ENCODE results near the gene MKNK1. TPM values are rescaled to one million over a fixed set of nuclear protein-coding genes. Genes with fewer than 3 reads are reported as not detected.

MKNK1 gene
- total RNA-seq, 2 donors from 2014 or later = 35.5 to 37.5 TPM

DNA sequence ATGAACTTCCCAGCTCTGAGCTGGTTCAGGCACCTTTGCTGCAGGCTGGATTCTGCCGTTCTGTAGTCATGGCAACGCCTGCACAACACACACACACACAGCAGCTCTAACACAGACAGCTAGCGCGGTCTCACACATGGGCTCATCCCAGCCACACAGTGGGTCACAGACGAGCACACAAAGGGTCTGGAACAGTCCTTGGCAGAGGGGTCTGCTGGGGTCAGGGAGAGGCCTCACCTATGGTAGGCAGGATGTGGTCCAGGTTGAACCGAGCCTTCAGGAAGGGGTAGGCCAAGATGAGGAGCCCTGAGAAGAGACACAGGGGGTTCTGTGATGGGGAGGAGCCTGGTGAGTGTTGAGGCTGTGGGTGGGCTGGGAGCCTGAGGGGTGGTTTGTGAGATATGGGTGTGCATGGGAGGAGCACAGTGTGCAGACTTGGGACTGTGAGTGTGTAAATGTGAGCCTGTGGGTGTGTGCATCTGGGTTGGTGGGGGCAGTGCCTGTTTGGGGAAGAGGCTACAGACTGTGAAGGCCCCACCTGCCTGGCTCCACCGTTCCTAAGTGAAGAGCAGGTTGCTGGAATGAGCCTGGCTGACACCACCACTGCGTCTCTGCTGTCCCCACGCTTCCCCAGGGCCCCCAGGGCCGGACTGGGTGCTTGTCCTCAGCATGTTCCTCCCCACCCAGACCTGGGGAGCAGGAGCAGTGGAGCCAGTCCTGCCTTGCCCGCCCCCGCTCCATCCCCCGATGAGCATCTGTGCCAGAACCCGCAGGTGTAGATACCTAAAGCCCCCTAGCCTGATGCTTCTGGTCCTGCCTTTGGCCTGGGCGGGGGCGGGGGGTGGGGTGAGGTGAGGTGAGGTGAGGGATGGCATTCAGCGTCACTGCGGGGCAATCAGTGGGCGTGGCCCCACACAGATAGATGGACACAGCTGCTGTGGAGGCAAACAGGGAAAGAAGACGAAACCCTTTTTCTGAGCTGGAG lies 54.1 kb downstream of the MKNK1 start:
- Mint-ChIP-seq H3K9me3 (no peaks in the 10 kb centered on the region), H3K36me3 (ENCODE audit: insufficient read depth in 2 of 2) (no peaks in the 10 kb centered on the region), H3K27ac (no peak overlapping the region), H3K4me1 (ENCODE audit: low read depth) (peaks cover 8% of the 10 kb centered on the region), H3K4me3 (no peak overlapping the region), H3K27me3 (ENCODE audit: low read depth) (peaks cover 22% of the 10 kb centered on the region)
- ATAC-seq (replicated peaks in 1 of 2) = peak; percentile 63
- no peak for DNase-seq

DNA sequence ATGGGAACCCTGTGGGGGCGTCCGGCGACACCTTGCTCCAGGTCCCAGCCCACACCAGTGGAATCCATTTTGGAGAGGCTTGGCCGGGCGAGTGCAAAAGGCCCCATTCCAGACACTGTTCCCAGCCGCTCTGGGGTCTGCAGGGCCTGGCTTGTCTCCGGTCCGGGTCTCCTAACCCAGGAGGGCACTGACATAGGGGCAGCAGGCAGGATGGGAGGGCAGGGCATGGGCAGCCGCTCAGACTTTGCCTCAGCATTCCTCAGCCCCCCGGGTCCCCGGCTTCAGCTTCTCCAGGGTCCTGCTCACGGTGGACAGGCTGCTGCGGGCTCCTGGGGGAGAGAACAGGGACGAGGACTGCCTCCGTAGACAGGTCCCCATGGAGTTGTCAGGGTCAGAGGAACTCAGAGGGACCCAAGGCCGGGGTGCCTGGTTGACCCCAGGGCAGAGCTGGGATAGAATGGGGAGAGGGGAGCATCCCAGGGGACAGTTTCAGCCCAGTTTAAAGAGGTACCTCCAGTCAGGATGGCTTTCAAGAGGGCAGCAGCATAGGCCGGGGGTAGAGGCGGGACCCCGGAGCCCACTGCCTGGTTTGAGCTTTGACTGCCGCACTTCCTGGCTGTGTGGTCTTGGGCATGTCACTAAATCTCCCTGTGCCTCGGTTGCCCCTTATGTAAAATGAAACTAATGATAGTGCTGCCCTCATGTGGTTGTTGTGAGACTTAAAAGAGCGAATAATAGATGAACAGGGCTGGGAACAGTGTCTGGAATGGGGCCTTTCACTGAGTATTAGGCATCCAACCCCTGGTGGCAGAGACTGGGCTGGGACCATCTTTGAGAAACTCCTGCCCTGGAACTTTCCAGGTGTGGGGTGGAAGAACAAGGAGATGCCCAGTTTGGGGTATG lies 56.3 kb downstream of the MKNK1 start:
- Mint-ChIP-seq H3K9me3 (no peaks in the 10 kb centered on the region), H3K4me3 (no peak overlapping the region), H3K4me1 (ENCODE audit: low read depth) (peaks cover 8% of the 10 kb centered on the region), H3K27ac (no peak overlapping the region), H3K27me3 (ENCODE audit: low read depth) (peaks cover 40% of the 10 kb centered on the region), H3K36me3 (ENCODE audit: insufficient read depth in 2 of 2) (no peaks in the 10 kb centered on the region)
- no peak for DNase-seq
- ATAC-seq (replicated peaks in 1 of 2) = peak in 1 of 2 donors; percentile 46

DNA sequence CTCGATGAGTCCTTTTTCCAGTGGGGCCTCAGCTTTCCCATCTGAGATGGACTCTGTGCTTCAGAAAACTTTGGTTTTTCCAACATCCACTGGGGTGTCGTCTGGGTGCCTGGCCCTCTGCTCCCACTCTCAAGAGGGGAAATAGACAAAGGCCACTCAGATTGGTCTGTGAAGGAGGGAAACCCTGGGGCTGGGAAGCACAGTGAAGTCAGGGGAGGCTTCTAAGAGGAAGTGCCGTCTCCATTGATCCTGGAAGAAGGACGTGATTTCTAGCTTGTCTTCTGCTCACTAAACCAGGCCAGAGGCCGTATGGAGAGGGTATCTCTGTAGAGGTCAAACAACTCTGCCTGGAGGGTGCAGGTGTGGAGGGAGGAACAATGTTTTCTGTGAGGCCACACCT lies 57.9 kb downstream of the MKNK1 start:
- H3K9me3 Mint-ChIP-seq = no peaks in the 10 kb centered on the region
- no peak for DNase-seq
- H3K36me3 Mint-ChIP-seq (ENCODE audit: insufficient read depth in 2 of 2) = no peaks in the 10 kb centered on the region
- H3K27ac Mint-ChIP-seq = no peak overlapping the region
- no peak for ATAC-seq (replicated peaks in 1 of 2)
- peaks cover 8% of the 10 kb centered on the region for H3K4me1 Mint-ChIP-seq (ENCODE audit: low read depth)
- peaks cover 50% of the 10 kb centered on the region for H3K27me3 Mint-ChIP-seq (ENCODE audit: low read depth)
- H3K4me3 Mint-ChIP-seq = no peak overlapping the region

DNA sequence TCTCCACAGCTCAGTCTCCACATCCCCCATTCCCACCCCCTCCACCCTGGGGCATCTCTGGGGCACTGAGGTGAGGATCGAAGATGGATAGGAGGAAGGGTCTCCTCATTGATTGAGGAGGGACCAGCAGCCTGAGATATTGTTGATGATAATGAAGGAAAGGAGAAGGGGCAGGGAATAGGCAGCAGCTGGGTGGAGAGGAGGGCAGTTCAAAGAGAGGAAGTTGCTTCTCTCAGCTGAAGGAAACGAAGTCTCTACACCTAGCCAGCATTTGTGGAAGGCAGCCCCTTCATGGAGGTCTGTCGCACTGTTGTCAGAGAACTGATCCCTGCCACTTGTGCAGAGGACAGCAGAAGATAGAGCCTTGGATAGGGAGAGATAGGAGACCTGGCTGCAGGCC lies 58.3 kb downstream of the MKNK1 start:
- DNase-seq (no peak), ATAC-seq (replicated peaks in 1 of 2) (no peak)
- Mint-ChIP-seq H3K9me3 (no peaks in the 10 kb centered on the region), H3K36me3 (ENCODE audit: insufficient read depth in 2 of 2) (no peaks in the 10 kb centered on the region), H3K4me1 (ENCODE audit: low read depth) (peaks cover 8% of the 10 kb centered on the region), H3K27ac (no peak overlapping the region), H3K27me3 (ENCODE audit: low read depth) (peaks cover 50% of the 10 kb centered on the region), H3K4me3 (no peak overlapping the region)

DNA sequence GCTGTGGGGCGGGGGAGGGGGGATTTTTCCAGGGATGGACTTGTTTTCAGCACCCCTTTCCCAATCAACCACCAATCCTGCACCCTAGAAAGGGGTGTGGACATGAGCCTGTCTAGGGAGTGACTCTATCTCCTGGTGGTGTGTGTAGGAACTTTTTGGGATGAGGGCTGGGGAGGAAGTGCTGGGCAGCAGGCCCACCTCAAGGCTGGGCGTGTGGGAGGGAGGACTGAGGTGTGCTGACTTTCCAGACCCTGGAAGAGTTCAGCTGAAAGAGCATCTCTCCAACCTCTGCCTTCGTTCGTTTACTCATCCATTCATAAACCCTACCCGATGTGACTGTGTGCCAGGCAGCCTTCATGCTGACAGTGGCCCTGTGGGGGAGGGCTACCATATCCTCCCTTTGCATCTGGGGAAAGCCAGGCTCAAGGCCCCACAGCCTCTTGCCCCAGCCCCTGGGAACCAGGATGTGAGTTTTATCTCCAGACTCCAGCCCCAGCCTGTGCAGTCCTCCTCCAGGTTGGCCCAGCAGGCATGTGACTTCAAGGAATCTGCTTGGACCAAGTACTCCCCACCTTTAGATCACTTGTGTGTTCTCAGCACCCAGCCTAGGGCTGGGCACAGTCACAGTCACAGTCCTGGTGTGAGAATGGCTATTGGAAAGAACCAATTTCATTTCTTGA lies 59.4 kb downstream of the MKNK1 start:
- Mint-ChIP-seq H3K4me3 (no peak overlapping the region), H3K27me3 (ENCODE audit: low read depth) (peaks cover 50% of the 10 kb centered on the region), H3K27ac (no peak overlapping the region), H3K9me3 (no peaks in the 10 kb centered on the region), H3K4me1 (ENCODE audit: low read depth) (peaks cover 6% of the 10 kb centered on the region), H3K36me3 (ENCODE audit: insufficient read depth in 2 of 2) (no peaks in the 10 kb centered on the region)
- ATAC-seq (replicated peaks in 1 of 2) (no peak), DNase-seq (no peak)

DNA sequence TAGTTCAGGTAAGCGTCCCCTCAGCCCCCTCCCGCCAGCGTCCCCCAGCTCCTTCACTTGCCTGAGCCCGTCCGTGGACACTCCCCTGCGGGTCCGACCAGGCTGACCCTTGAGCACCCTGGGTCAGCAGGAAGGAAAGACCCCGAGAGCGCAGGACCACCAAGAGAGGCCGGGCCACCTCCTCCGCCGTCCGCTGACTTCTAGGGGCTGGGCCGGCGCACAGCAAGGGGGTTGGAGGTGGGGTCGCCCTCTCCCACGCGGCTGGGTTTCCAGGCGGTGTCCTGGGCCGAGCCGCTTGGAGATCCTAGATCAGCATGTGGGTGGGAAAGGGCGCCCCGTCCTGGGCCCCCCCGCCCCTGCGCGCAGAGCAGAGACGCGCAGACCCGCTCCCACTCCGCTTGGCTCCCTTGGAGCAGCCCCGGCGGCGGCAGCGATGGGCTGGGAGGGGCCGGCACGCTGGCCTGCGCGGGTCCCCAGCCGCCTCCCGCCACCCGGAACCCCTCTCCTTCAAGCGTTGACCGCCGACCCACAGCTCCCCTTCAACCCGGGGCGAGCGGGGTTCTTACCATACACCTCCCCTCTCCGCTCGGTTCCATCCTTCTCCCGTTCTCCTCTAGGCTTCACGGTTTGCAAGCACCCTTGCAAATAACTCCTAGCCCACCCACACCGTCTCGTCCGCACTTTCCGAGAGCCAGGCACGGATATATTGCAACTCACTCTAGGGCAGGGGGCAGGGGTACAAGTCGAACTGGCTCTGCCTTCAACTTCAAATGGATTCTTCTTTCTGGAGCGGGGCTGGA lies 60.1 kb downstream of the MKNK1 start:
- Mint-ChIP-seq H3K27me3 (ENCODE audit: low read depth) (peaks cover 50% of the 10 kb centered on the region), H3K4me3 (no peak overlapping the region), H3K9me3 (no peaks in the 10 kb centered on the region), H3K36me3 (ENCODE audit: insufficient read depth in 2 of 2) (no peaks in the 10 kb centered on the region), H3K27ac (no peak overlapping the region), H3K4me1 (ENCODE audit: low read depth) (no peaks in the 10 kb centered on the region)
- DNase-seq (no peak), ATAC-seq (replicated peaks in 1 of 2) (no peak)

DNA sequence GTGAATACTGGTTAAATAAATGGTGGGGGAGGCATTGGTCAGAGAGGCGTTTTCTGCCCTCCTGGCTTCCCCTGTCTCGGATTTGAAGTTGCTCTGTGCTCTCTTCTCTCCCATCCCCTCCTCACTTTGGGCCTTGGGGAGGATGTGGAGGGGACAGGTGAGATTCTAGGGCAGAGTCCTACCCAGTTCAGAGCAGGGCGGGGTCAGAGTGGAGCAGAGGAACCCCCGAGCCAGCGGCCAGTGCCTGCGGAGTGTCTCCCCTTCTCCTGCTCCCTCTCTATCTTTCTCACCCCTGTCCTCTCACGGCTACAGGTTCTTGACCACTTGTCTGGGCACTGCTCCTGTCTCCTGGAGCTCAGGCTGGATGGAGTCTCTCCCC lies 60.7 kb downstream of the MKNK1 start:
- H3K4me1 Mint-ChIP-seq (ENCODE audit: low read depth) = no peaks in the 10 kb centered on the region
- H3K4me3 Mint-ChIP-seq = no peak overlapping the region
- DNase-seq (no peak), ATAC-seq (replicated peaks in 1 of 2) (no peak)
- H3K27ac Mint-ChIP-seq = no peak overlapping the region
- peaks cover 55% of the 10 kb centered on the region for H3K27me3 Mint-ChIP-seq (ENCODE audit: low read depth)
- no peaks in the 10 kb centered on the region for H3K9me3 Mint-ChIP-seq
- no peaks in the 10 kb centered on the region for H3K36me3 Mint-ChIP-seq (ENCODE audit: insufficient read depth in 2 of 2)

DNA sequence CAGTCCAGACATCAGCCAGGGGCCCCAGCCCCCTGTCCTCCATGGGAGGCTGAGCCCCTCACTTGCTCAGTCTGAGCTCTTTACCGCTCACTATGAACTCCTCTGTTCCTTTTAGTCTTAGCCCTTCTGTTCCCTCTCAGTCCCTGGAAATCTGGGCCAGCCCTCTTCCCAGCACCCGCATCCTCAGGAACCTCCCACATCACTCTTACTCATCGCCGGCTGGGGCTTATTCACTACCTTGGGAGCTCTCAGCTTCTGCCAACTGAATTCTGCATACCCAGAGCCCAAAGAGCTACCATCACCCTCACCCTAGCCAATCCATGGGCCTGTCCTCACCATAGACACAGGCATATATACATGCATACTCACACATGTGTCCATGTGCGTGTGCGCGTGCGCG lies 64.1 kb downstream of the MKNK1 start:
- H3K9me3 Mint-ChIP-seq = no peaks in the 10 kb centered on the region
- no peaks in the 10 kb centered on the region for H3K4me1 Mint-ChIP-seq (ENCODE audit: low read depth)
- DNase-seq = no peak
- no peaks in the 10 kb centered on the region for H3K36me3 Mint-ChIP-seq (ENCODE audit: insufficient read depth in 2 of 2)
- no peak overlapping the region for H3K27ac Mint-ChIP-seq
- ATAC-seq (replicated peaks in 1 of 2) = no peak
- no peak overlapping the region for H3K4me3 Mint-ChIP-seq
- peaks cover 51% of the 10 kb centered on the region for H3K27me3 Mint-ChIP-seq (ENCODE audit: low read depth)

DNA sequence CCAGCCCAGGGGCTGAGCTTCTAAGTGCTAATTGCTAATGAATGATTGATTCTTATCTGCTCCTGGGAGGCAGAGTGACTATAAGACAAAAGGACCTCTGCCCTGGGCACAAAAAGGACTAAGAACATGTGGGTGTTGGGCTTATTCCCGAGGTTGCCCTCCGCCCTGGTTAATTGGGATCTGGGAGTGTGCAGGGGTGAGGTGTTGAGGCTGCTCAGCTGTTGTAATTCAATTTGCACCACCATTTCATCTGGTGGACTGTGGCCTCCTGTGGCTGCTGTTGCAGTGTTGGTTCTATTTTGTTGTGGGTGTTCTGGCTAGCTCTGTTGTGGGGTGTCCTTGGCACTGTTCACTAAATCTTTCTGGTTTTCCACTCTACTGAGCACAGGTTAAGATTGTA lies 65.9 kb downstream of the MKNK1 start:
- Mint-ChIP-seq H3K4me1 (ENCODE audit: low read depth) (peaks cover 5% of the 10 kb centered on the region), H3K27me3 (ENCODE audit: low read depth) (peaks cover 52% of the 10 kb centered on the region), H3K27ac (no peak overlapping the region), H3K9me3 (no peaks in the 10 kb centered on the region), H3K36me3 (ENCODE audit: insufficient read depth in 2 of 2) (no peaks in the 10 kb centered on the region), H3K4me3 (no peak overlapping the region)
- ATAC-seq (replicated peaks in 1 of 2) (no peak), DNase-seq (no peak)

DNA sequence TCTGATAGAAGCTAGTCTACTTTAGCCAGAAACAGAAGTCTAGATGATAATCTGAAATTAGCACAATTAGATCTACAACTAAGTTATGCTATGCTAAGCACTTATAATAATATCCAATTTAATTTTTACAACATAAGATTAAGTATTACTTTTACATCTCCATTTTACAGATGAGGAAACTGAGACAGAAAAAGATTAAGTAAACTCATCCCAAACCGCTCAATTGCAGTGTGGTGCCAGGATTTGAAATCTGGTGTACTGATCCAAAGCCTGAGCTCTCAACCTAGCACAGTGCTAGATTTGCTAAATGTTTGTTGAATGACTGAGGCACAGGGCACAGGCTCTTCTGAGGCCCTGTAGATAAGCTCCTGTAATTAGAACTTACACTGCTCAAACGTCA lies 66.4 kb downstream of the MKNK1 start:
- ATAC-seq (replicated peaks in 1 of 2) = no peak
- no peak overlapping the region for H3K4me3 Mint-ChIP-seq
- no peak overlapping the region for H3K27ac Mint-ChIP-seq

DNA sequence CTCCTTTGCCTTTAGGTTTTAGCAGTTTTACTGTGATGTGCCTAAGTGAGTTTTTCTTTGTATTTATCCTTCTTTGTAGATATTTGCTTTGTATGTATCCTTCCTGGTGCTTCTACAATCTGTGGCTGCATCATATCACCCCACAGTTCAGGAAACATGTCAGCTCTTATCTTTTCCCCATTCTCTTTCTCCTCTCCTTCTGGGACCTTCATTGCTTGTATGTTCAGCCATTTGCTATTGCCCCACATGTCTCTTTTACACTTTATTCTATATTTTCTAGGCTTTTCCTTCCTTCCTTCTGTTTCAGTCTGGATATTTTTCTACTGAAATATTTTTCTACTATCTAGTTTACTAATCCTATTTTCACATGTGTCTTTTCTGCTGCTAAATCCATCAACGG lies 67.5 kb downstream of the MKNK1 start:
- Mint-ChIP-seq H3K4me1 (ENCODE audit: low read depth) (peaks cover 14% of the 10 kb centered on the region), H3K9me3 (no peaks in the 10 kb centered on the region), H3K4me3 (no peak overlapping the region), H3K27ac (no peak overlapping the region), H3K27me3 (ENCODE audit: low read depth) (peaks cover 38% of the 10 kb centered on the region), H3K36me3 (ENCODE audit: insufficient read depth in 2 of 2) (no peaks in the 10 kb centered on the region)
- no peak for ATAC-seq (replicated peaks in 1 of 2)
- DNase-seq = no peak

More for the DNA sequence above, 66.4 kb downstream of the MKNK1 start:
- Mint-ChIP-seq H3K27me3 (ENCODE audit: low read depth) (peaks cover 47% of the 10 kb centered on the region), H3K36me3 (ENCODE audit: insufficient read depth in 2 of 2) (no peaks in the 10 kb centered on the region), H3K4me1 (ENCODE audit: low read depth) (peaks cover 5% of the 10 kb centered on the region), H3K9me3 (no peaks in the 10 kb centered on the region)
- no peak for DNase-seq

DNA sequence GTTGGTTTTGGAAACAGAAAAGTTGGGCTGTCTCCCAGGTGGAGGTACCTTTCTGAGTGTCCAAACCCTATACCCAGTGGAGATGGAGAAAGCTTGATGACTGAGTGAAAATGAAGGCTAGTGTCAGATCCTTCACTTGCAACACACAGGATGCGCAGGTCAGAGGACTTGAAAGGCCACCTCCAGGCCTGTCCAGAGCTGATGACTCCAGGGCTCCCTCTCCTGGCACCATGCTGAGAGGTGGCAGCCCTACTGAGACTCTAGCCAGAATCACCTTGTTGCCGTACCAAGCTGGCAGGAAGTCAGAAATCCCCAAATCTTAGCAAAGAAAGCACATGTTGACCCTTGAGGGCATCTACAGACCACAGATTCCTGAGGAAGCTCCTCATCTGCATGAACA lies 69.0 kb downstream of the MKNK1 start:
- H3K27me3 Mint-ChIP-seq (ENCODE audit: low read depth) = peaks cover 48% of the 10 kb centered on the region
- ATAC-seq (replicated peaks in 1 of 2) = peak in 1 of 2 donors; percentile 32
- peaks cover 21% of the 10 kb centered on the region for H3K4me1 Mint-ChIP-seq (ENCODE audit: low read depth)

More for the DNA sequence above, 69.0 kb downstream of the MKNK1 start:
- Mint-ChIP-seq H3K9me3 (no peaks in the 10 kb centered on the region), H3K4me3 (no peak overlapping the region), H3K36me3 (ENCODE audit: insufficient read depth in 2 of 2) (no peaks in the 10 kb centered on the region), H3K27ac (no peak overlapping the region)
- DNase-seq = peak; percentile 39 to 50

Data from activated T-cell treated with anti-CD3 and anti-CD28 coated beads, Interleukin-2, amount 50 U/mL, for 72 hours (primary cell).